ENCODE measurements around the gene EID3. TPM values are rescaled to one million over a fixed set of nuclear protein-coding genes. Genes with fewer than 3 reads are reported as not detected.
"Not testable (repeated sequence)": the region's sequence is repeated elsewhere in the genome, so short reads cannot be mapped to it uniquely, and the experiment has no call there.

Gene EID3
- polyA plus RNA-seq, 2 of the 4 experiments (the other 2 are of a cell fraction) = 6.8 to 12.2 TPM

DNA sequence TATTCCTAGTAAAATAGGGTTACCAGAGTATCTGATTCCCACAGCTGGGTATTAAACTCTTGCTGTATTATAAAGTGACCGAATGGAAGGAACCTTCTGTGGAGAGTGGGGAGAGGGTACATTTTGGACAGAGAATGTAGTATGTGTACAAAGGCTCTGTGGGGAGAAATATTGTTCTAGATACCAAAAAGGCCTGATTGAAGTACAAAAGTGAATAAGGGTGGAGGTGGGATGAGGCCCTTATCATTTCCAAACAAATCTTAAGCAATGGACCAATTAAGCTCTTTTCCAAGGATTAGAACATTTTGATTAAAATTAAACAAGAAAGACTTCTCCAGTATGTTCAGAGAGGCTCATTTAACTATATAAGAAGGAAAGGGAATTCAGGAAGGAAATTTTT lies 20.4 kb downstream of the EID3 start (continued):
- TF ChIP-seq, protein P1, sequence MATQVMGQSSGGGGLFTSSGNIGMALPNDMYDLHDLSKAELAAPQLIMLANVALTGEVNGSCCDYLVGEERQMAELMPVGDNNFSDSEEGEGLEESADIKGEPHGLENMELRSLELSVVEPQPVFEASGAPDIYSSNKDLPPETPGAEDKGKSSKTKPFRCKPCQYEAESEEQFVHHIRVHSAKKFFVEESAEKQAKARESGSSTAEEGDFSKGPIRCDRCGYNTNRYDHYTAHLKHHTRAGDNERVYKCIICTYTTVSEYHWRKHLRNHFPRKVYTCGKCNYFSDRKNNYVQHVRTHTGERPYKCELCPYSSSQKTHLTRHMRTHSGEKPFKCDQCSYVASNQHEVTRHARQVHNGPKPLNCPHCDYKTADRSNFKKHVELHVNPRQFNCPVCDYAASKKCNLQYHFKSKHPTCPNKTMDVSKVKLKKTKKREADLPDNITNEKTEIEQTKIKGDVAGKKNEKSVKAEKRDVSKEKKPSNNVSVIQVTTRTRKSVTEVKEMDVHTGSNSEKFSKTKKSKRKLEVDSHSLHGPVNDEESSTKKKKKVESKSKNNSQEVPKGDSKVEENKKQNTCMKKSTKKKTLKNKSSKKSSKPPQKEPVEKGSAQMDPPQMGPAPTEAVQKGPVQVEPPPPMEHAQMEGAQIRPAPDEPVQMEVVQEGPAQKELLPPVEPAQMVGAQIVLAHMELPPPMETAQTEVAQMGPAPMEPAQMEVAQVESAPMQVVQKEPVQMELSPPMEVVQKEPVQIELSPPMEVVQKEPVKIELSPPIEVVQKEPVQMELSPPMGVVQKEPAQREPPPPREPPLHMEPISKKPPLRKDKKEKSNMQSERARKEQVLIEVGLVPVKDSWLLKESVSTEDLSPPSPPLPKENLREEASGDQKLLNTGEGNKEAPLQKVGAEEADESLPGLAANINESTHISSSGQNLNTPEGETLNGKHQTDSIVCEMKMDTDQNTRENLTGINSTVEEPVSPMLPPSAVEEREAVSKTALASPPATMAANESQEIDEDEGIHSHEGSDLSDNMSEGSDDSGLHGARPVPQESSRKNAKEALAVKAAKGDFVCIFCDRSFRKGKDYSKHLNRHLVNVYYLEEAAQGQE (IDR thresholded peaks at IDR 0.05) = no peak
- TF ChIP-seq, protein P2, sequence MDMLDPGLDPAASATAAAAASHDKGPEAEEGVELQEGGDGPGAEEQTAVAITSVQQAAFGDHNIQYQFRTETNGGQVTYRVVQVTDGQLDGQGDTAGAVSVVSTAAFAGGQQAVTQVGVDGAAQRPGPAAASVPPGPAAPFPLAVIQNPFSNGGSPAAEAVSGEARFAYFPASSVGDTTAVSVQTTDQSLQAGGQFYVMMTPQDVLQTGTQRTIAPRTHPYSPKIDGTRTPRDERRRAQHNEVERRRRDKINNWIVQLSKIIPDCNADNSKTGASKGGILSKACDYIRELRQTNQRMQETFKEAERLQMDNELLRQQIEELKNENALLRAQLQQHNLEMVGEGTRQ (IDR thresholded peaks at IDR 0.05) = no peak
- TF ChIP-seq RAD21 (conservative IDR thresholded peaks at IDR 0.05 in 1 of 2, IDR thresholded peaks at IDR 0.05 in 1 of 2) (no peak), SREBF2 (IDR thresholded peaks at IDR 0.05) (no peak), HOXA7 (CRISPR knock-in tag; IDR thresholded peaks at IDR 0.05) (peak; percentile 97), ZFP36 (IDR thresholded peaks at IDR 0.05; ENCODE audit: borderline replicate concordance, partially characterized antibody) (no peak), ESRRA (IDR thresholded peaks at IDR 0.05; ENCODE audit: borderline replicate concordance, low read length) (no peak)
- TF ChIP-seq, protein P3, sequence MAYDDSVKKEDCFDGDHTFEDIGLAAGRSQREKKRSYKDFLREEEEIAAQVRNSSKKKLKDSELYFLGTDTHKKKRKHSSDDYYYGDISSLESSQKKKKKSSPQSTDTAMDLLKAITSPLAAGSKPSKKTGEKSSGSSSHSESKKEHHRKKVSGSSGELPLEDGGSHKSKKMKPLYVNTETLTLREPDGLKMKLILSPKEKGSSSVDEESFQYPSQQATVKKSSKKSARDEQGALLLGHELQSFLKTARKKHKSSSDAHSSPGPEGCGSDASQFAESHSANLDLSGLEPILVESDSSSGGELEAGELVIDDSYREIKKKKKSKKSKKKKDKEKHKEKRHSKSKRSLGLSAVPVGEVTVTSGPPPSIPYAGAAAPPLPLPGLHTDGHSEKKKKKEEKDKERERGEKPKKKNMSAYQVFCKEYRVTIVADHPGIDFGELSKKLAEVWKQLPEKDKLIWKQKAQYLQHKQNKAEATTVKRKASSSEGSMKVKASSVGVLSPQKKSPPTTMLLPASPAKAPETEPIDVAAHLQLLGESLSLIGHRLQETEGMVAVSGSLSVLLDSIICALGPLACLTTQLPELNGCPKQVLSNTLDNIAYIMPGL (CRISPR knock-in tag; IDR thresholded peaks at IDR 0.05; ENCODE audit: borderline replicate concordance) = peak; percentile 58; the same call in 1 of the 2 replicates
- TF ChIP-seq, protein P4, sequence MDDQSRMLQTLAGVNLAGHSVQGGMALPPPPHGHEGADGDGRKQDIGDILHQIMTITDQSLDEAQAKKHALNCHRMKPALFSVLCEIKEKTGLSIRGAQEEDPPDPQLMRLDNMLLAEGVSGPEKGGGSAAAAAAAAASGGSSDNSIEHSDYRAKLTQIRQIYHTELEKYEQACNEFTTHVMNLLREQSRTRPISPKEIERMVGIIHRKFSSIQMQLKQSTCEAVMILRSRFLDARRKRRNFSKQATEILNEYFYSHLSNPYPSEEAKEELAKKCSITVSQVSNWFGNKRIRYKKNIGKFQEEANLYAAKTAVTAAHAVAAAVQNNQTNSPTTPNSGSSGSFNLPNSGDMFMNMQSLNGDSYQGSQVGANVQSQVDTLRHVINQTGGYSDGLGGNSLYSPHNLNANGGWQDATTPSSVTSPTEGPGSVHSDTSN (IDR thresholded peaks at IDR 0.05) = no peak

DNA sequence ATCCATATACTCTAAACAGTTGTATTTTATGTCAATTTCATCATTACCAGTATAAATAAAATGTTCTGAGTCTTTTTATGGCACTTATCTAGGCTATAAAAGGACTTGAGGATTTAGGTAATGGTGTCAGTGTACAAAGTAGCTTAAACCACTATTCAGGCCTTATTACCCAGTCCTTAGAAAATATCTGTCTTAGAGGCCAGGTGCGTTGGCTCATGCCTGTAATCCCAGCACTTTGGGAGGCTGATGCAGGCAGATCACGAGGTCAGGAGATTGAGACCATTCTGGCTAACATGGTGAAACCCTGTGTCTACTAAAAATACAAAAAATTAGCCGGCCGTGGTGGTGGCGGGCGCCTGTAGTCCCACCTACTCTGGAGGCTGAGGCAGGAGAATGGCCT lies 24.7 kb downstream of the EID3 start:
- Histone ChIP-seq H3K4me1 (peaks cover 97% of the 10 kb centered on the region), H3K27ac (peak overlapping the region in 1 of 2 experiments; percentile 62; a peak in 2 of 6 replicates), H3K4me2 (peak overlapping the region; percentile 32; the same call in 2 of the 3 replicates)
- POLR2A ChIA-PET = interaction anchor here (0.6 to 1.4 kb wide), 3 partner anchors 21 to 779 kb away, joined by 3 to 10 read pairs (median 6); partner anchors contain the start of gene WASHC4
- not testable (repeated sequence) for H3K9me3 ChIP-seq; FAIRE-seq; DNase-seq (ENCODE audit: low read depth in 1 of 2, low spot score in 1 of 2); H3K4me3 ChIP-seq
- TF ChIP-seq TFCP2L1 (CRISPR knock-in tag; IDR thresholded peaks at IDR 0.05) = peak; percentile 84; the same call in 1 of the 2 replicates
- peak; percentile 87 for TF ChIP-seq TP53 (CRISPR knock-in tag; IDR thresholded peaks at IDR 0.05)
- peak; percentile 80; the same call in 1 of the 2 replicates for TF ChIP-seq RARB (CRISPR knock-in tag; IDR thresholded peaks at IDR 0.05)
- TF ChIP-seq CEBPB (IDR thresholded peaks at IDR 0.05) = 0 out of 4 replicates have a peak, but pooled peaks of 1 of the 2 experiments have one; percentile 14
- peak; percentile 94 for TF ChIP-seq HOXA7 (CRISPR knock-in tag; IDR thresholded peaks at IDR 0.05)
- peak; percentile 86 for TF ChIP-seq FOSB (CRISPR knock-in tag; IDR thresholded peaks at IDR 0.05)
- ATAC-seq = peak in 1 of 2 experiments; percentile 23; a peak in 3 of 6 replicates
- 53% methylated on average over 6 of the region's 6 CpGs for WGBS (ENCODE audit: missing lambda C conversion rate)
- CTCF ChIA-PET = interaction anchor here (0.6 to 1.0 kb wide), 3 partner anchors 33 to 128 kb away, joined by 3 to 4 read pairs (median 4); no protein-coding TSS in a partner anchor

DNA sequence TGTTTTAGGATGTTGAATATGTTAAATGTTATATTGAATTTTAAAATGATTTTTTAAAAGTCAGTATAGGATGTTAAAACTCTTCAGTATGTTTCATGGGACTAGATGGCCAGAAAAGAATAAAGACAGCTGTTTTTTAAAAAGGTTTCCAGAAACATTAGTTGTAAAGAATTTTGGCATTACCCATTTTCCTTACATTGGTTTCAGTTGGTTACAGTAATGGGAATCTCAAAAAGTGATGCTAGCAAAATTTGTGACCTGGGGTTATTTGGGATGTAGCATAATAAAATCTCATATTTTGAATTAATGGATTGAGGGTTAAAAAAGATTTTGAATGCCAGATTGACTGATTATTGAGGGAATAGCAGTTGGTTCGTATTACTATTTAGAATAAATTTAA lies 25.3 kb downstream of the EID3 start:
- POLR2A ChIA-PET = interaction anchor here (0.7 to 1.4 kb wide), 3 partner anchors 103 to 779 kb away, joined by 5 to 10 read pairs (median 6); partner anchors contain the start of gene WASHC4
- FAIRE-seq (peak; percentile 51), ATAC-seq (no peak), DNase-seq (ENCODE audit: low read depth in 1 of 2, low spot score in 1 of 2) (no peak)
- H3K9me3 ChIP-seq = no peaks in the 10 kb centered on the region
- H3K4me2 ChIP-seq = peak overlapping the region; percentile 39; the same call in 2 of the 3 replicates
- peaks cover 100% of the 10 kb centered on the region for H3K4me1 ChIP-seq
- CTCF ChIA-PET = no interaction called here
- 81% methylated on average over 1 of the region's 1 CpG for WGBS (ENCODE audit: missing lambda C conversion rate)
- no peak overlapping the region for H3K27ac ChIP-seq
- TF ChIP-seq, protein P3 (CRISPR knock-in tag; IDR thresholded peaks at IDR 0.05; ENCODE audit: borderline replicate concordance) = peak; percentile 89
- TF ChIP-seq CEBPB (IDR thresholded peaks at IDR 0.05) (0 out of 4 replicates have a peak, but pooled peaks of 1 of the 2 experiments have one; percentile 2), HOXB5 (CRISPR knock-in tag; IDR thresholded peaks at IDR 0.05) (peak; percentile 28; the same call in 1 of the 2 replicates), FOSB (CRISPR knock-in tag; IDR thresholded peaks at IDR 0.05) (peak; percentile 89), HOXA7 (CRISPR knock-in tag; IDR thresholded peaks at IDR 0.05) (peak; percentile 90; the same call in 1 of the 2 replicates), JUNB (IDR thresholded peaks at IDR 0.05) (no peak), TFCP2L1 (CRISPR knock-in tag; IDR thresholded peaks at IDR 0.05) (peak; percentile 55; the same call in 1 of the 2 replicates), MAZ (IDR thresholded peaks at IDR 0.05; ENCODE audit: borderline replicate concordance, low read depth, low read length) (no peak), NR3C1 (IDR thresholded peaks at IDR 0.05) (no peak), POLR2A (IDR thresholded peaks at IDR 0.05; ENCODE audit: low read length) (no peak)
- TF ChIP-seq, protein P4 (IDR thresholded peaks at IDR 0.05) = no peak
- no peak overlapping the region for H3K4me3 ChIP-seq
